Ectodermal cell (in vitro differentiated cells): ENCODE results near the gene GIMAP5.

Source experiments
- H3K27ac ChIP-seq: 2 replicates; pipeline ENCODE4 v1.7.0; 2013; ENCODE audit warnings: mild to moderate bottlenecking, low read depth, low read length; ENCODE audit not compliant: insufficient read depth, poor library complexity, severe bottlenecking
- H3K27me3 ChIP-seq: 2 replicates; pipeline ENCODE4 v1.7.0; 2013; ENCODE audit warnings: mild to moderate bottlenecking, low read length; ENCODE audit not compliant: insufficient read depth, control insufficient read depth, poor library complexity, severe bottlenecking
- H3K36me3 ChIP-seq: one replicate; pipeline ENCODE4 v1.7.0; 2013; ENCODE audit warnings: low read length; ENCODE audit not compliant: control insufficient read depth, insufficient read depth
- H3K4me1 ChIP-seq: one replicate; pipeline ENCODE4 v1.7.0; 2013; ENCODE audit warnings: low read length; ENCODE audit not compliant: control insufficient read depth, insufficient read depth
- H3K4me3 ChIP-seq: 2 replicates; pipeline ENCODE4 v1.7.0; 2013; ENCODE audit warnings: low read depth, low read length, control low read depth; ENCODE audit not compliant: insufficient read depth
- H3K9me3 ChIP-seq: 2 replicates; pipeline ENCODE4 v1.7.0; 2013; ENCODE audit warnings: mild to moderate bottlenecking, low read length, moderate library complexity; ENCODE audit not compliant: control insufficient read depth
- WGBS, 2 experiments: methylation state at CpG; one replicate each; pipeline ENCODE4 v1.1.7; 2013; ENCODE audit warnings: missing lambda C conversion rate in 2 of 2; 5-methylcytosine and 5-hydroxymethylcytosine counted together

GIMAP5 gene

GRCh38 chr7:150719960-150720891 lies 17.0 kb upstream of the GIMAP5 start:
- Histone ChIP-seq H3K4me3 (no peak overlapping the region), H3K27ac (no peak overlapping the region), H3K36me3 (no peaks in the 10 kb centered on the region), H3K27me3 (peaks cover 7% of the 10 kb centered on the region), H3K4me1 (no peaks in the 10 kb centered on the region), H3K9me3 (no peaks in the 10 kb centered on the region)
- WGBS, 2 experiments, result 92 to 93% methylated on average over 52 of the region's 52 CpGs

- H3K4me3 ChIP-seq, result no peak overlapping the region
- peaks cover 6% of the 10 kb centered on the region for H3K27me3 ChIP-seq
- 88% methylated on average over 11 of the region's 11 CpGs for WGBS, 2 experiments
Observed at GRCh38 chr7:150721970-150722373, 15.2 kb upstream of the GIMAP5 start.

GRCh38 chr7:150722431-150722931 lies 14.7 kb upstream of the GIMAP5 start:
- H3K4me1 ChIP-seq, result no peaks in the 10 kb centered on the region
- WGBS, 2 experiments, result 84 to 85% methylated on average over 11 to 12 of the region's 12 CpGs

More at GRCh38 chr7:150721970-150722373, 15.2 kb upstream of the GIMAP5 start:
- H3K27ac ChIP-seq, result no peak overlapping the region
- H3K4me1 ChIP-seq, result no peaks in the 10 kb centered on the region
- no peaks in the 10 kb centered on the region for H3K9me3 ChIP-seq
- H3K36me3 ChIP-seq, result no peaks in the 10 kb centered on the region

DNA sequence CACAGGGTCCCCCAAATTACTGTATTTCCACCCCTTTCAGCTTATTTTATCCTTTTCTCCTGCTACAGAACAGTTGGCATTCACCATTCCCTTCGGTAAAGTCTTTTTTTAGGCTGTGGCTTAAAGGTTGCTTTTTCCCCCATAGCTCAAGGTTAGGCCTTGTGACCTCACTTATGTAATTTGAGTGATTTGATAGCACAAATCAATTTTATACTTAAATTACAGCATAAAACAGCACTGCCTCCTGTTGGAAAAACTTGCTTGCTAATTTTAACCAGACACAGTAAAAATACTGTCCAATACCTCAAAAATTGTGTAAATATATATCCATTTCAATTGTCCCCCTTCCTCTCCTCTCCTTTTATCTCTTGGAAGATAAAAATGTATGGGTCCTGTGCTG lies 13.8 kb upstream of the GIMAP5 start:
- Histone ChIP-seq H3K27me3 (peaks cover 5% of the 10 kb centered on the region), H3K4me1 (no peaks in the 10 kb centered on the region), H3K27ac (no peak overlapping the region), H3K4me3 (no peak overlapping the region), H3K9me3 (peaks cover 4% of the 10 kb centered on the region), H3K36me3 (no peaks in the 10 kb centered on the region)
- 75% methylated on average over 1 of the region's 1 CpG; no CpG with 5 or more reads in 1 of the 2 experiments for WGBS, 2 experiments

More at GRCh38 chr7:150722431-150722931, 14.7 kb upstream of the GIMAP5 start:
- Histone ChIP-seq H3K9me3 (no peaks in the 10 kb centered on the region), H3K4me3 (no peak overlapping the region), H3K27ac (no peak overlapping the region), H3K36me3 (no peaks in the 10 kb centered on the region), H3K27me3 (peaks cover 5% of the 10 kb centered on the region)

- Histone ChIP-seq H3K4me1 (no peaks in the 10 kb centered on the region), H3K27me3 (peaks cover 29% of the 10 kb centered on the region), H3K27ac (no peak overlapping the region), H3K4me3 (no peak overlapping the region), H3K36me3 (no peaks in the 10 kb centered on the region), H3K9me3 (peaks cover 4% of the 10 kb centered on the region)
- 49 to 53% methylated on average over 3 of the region's 3 CpGs for WGBS, 2 experiments
Observed at GRCh38 chr7:150727381-150727780, 9.8 kb upstream of the GIMAP5 start.

DNA sequence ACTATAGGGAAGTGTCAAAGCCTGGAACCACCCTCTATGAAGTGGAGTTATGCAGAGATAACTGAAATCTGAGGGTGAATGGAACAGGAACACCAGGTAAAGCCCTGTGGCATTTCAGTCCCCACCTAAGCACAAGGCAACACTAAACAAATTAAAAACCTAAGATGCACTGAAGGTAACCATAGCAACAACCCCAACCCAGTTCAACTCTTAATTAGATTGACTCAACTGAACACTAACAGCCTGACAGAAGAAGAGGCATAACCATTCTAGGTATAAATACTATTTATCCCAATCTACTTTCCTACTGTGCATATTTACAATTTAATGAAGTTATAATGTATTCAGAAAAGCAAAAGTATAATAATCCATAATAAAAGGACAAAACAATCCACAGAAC lies 9.2 kb upstream of the GIMAP5 start:
- H3K9me3 ChIP-seq, result peaks cover 4% of the 10 kb centered on the region
- H3K4me3 ChIP-seq, result no peak overlapping the region
- H3K4me1 ChIP-seq, result no peaks in the 10 kb centered on the region
- peaks cover 35% of the 10 kb centered on the region for H3K27me3 ChIP-seq
- H3K27ac ChIP-seq, result no peak overlapping the region
- no peaks in the 10 kb centered on the region for H3K36me3 ChIP-seq

DNA sequence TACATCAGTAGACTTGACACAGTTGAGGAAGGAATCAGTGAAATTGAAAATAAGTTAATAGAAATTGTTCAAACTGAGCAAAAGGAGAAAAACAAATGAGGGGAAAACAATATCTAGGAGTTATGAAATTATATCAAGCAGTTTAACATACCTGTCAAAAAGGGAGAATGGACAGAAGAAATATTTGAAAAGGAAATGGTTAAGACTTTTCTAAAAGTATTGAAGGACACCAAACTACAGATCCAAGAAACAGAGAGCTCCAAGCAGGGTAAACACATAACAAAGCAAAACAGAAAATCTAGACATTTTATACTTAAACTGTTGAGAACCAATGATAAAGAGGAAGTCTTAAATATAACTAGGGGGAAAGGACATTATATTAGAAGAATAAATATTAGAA lies 8.6 kb upstream of the GIMAP5 start:
- Histone ChIP-seq H3K4me1 (no peaks in the 10 kb centered on the region), H3K4me3 (no peak overlapping the region), H3K27me3 (peaks cover 41% of the 10 kb centered on the region), H3K9me3 (peaks cover 4% of the 10 kb centered on the region), H3K36me3 (no peaks in the 10 kb centered on the region), H3K27ac (no peak overlapping the region)

DNA sequence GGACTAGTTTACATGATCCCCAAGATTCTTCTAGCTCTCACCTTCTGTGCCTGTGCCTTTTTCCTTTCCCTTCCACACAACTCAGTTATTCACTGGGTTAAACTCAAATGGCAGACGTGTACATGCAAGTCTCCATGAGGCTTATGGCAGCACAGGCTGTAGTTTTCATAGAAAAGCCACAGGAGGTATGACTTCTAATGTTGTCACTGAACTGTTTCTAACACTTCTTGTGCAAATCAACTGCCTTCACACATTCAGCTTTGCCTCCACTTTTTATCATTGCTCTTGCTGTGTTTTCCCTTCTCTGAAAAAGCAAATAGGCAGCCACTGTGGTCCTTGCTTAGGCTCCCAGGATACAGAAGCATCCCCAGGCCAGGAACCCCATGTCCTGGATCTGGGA lies 5.3 kb upstream of the GIMAP5 start:
- Histone ChIP-seq H3K4me1 (peaks cover 15% of the 10 kb centered on the region), H3K4me3 (no peak overlapping the region), H3K27me3 (peaks cover 62% of the 10 kb centered on the region), H3K9me3 (peaks cover 4% of the 10 kb centered on the region), H3K27ac (no peak overlapping the region), H3K36me3 (no peaks in the 10 kb centered on the region)
- 16 to 18% methylated on average over 1 of the region's 1 CpG for WGBS, 2 experiments

- Histone ChIP-seq H3K4me1 (peaks cover 21% of the 10 kb centered on the region), H3K36me3 (no peaks in the 10 kb centered on the region), H3K27me3 (peaks cover 73% of the 10 kb centered on the region), H3K27ac (no peak overlapping the region), H3K9me3 (peaks cover 3% of the 10 kb centered on the region), H3K4me3 (no peak overlapping the region)
- 60 to 69% methylated on average over 5 of the region's 5 CpGs for WGBS, 2 experiments
Observed at GRCh38 chr7:150732786-150733481, 4.3 kb upstream of the GIMAP5 start.

DNA sequence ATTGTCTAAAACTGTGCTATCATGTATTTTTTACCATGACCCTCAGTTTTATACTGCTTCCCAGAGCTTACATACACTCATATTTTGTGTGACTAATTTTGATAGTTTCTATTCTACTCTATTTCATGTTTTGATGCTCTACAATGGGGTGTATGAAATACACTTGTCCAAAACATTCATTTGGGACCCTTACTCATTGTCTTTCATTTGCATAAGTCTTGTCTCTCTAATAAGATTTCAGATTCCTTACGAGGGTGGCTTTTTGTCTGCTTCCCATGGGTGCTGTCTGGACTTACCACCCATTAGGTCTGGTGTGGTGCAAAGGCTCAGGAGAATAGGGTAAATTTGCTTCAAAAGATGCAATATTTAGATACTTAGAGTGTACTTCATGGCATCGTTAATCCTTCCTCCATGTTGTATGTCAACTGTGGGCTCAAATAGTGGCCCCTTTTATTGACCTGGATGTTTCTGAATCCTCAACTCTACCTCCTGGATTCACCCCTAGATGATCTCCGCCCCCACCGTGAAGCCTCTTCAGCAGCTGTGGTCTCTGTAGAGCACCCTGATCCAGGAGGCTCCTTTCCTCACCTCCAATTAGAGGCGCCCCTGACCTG lies 3.6 kb upstream of the GIMAP5 start:
- H3K27me3 ChIP-seq, result peaks cover 79% of the 10 kb centered on the region
- H3K36me3 ChIP-seq, result no peaks in the 10 kb centered on the region
- whole genome bisulfite sequencing, 2 experiments, result 90 to 92% methylated on average over 4 to 5 of the region's 5 CpGs
- no peak overlapping the region for H3K27ac ChIP-seq
- no peak overlapping the region for H3K4me3 ChIP-seq
- peaks cover 21% of the 10 kb centered on the region for H3K4me1 ChIP-seq
- H3K9me3 ChIP-seq, result no peaks in the 10 kb centered on the region
